ENCODE results near the gene HELZ2.

GRCh38 chr20:63564036-63564810, 9.8 kb downstream of the HELZ2 start:
- TF ChIP-seq CTCF (IDR thresholded peaks at IDR 0.05) (no peak), NFE2L1 (CRISPR knock-in tag; IDR thresholded peaks at IDR 0.05) (no peak), RELA (CRISPR knock-in tag; IDR thresholded peaks at IDR 0.05; ENCODE audit: borderline replicate concordance) (no peak), ERG (CRISPR knock-in tag; IDR thresholded peaks at IDR 0.05) (no peak), ZNF121 (CRISPR knock-in tag; IDR thresholded peaks at IDR 0.05) (no peak), ELF4 (CRISPR knock-in tag; IDR thresholded peaks at IDR 0.05; ENCODE audit: low read depth) (no peak), FOXK1 (CRISPR knock-in tag; IDR thresholded peaks at IDR 0.05) (no peak), ARID4B (CRISPR knock-in tag; IDR thresholded peaks at IDR 0.05; ENCODE audit: borderline replicate concordance) (no peak), SP1 (CRISPR knock-in tag; conservative IDR thresholded peaks at IDR 0.05) (no peak), MAX (CRISPR knock-in tag; IDR thresholded peaks at IDR 0.05) (no peak)
